NCI-H128 (cell line): ENCODE data around the gene FNDC3B.

ENCODE experiments used
- DNase-seq: peaks from one replicate; lab custom pipeline; 2025; ENCODE audit not compliant: unreplicated experiment; lab: John Stamatoyannopoulos, UW

FNDC3B gene

DNA sequence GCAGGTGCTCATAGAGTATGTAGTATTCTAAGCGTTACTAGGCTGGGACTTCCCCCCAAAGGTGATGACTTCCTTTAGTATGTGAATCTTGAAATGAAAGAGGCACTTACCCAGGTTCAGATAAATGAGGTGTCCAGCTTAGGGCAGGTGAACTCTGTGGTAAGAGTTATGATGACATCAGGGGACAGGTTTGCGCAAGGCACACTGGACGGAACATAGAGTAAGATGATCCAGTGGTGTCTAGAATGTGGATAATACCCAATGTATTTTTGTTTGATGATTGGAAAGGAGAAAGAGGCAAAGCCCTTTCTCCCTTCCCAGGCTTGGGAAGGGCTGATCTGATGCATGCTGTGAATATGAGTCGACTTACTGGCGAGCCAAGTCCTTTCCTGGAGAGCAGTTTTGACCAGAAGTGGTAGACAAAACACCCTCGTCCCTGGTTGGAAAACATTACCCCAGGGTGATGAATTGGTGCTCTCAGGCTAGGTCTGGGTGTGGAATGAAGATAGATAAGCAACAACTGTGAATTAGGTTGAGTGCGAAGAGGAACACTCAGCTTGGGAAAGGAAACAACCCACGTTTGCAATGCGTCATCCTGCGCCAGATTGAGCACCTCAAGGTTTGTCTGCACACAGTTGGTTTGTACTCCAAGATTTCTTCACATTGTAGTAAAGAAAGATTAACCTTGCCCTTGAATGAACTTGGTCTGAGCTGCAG, 284.7 kb downstream of the FNDC3B start:
- no peak for DNase-seq

DNA sequence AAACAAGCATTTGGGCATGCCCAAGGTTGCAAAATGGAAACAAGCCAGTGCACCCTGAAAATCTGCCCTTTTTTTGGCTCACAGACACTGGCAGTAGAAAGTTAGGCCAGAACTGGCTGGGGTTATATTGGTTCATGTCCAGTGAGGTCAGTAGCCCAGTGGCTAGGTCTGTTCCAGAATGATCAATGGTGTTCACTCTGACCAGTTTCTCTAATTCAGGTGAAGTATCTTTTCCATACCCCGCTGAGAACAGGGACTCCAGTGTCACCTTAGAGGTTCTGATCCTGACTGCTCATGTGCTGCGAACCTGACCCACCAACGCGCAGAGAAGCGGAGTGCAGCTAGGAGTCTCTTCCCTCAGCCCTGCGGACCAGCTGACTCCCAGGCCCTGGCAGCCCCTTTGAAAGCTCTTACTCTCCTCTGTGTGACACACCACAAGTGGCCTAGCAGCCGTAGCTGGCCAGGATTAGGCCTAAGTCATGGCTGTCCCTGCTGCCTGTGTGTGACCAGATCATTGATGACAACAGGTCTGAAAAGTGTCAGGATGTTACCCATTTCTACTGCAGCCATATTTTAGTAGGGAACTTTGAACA, 285.3 kb downstream of the FNDC3B start:
- DNase-seq = no peak

DNA sequence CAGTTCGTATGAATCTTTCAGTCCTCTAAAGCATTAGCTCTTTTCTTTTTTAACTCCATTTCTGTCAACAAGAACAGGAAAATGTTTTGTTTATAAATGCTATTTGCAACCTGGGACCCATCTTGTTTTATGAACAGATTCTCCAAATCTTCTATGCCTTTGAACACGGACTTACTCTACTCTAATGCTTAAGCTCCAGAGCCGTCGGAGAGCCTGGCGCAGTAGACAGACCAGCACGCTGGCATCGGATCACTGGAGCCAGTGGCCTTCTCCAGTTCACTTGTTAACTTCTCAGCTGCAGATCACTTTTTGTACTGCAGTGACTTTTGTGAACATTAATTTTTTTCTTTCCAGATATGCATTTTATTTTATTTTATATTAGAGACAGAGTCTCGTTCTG, 286.1 kb downstream of the FNDC3B start:
- no peak for DNase-seq

- no peak for DNase-seq
Measured at GRCh38 chr3:172326993-172327392, 287.6 kb downstream of the FNDC3B start.

DNA sequence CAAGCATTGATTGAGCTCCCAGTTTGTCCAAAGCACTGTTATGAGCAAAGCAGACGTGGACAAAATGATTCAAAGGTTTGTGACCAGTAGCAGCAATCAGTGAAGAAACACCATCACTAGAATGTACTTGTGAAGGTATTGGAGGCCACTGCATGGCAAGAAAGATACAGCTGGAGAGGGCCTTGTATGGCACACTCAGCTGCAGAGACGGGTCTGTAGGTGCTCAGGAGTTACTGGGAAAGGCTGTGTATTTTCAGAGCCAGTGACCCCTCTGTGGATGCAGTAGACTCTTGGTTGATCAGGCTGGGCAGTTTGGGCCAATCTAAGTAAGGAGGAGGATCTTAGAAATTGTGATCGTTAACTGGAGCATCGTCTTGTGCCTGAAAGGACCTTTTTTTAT, 288.9 kb downstream of the FNDC3B start:
- DNase-seq = no peak

- DNase-seq = no peak
Measured at GRCh38 chr3:172329070-172329469, 289.7 kb downstream of the FNDC3B start.

GRCh38 chr3:172330413-172330812, 291.0 kb downstream of the FNDC3B start:
- DNase-seq = no peak

GRCh38 chr3:172332256-172333041, 293.1 kb downstream of the FNDC3B start:
- peak; percentile 43 for DNase-seq

GRCh38 chr3:172333042-172333377, 293.6 kb downstream of the FNDC3B start:
- no peak for DNase-seq

- DNase-seq = no peak
Measured at GRCh38 chr3:172333692-172334457, 294.5 kb downstream of the FNDC3B start.

DNA sequence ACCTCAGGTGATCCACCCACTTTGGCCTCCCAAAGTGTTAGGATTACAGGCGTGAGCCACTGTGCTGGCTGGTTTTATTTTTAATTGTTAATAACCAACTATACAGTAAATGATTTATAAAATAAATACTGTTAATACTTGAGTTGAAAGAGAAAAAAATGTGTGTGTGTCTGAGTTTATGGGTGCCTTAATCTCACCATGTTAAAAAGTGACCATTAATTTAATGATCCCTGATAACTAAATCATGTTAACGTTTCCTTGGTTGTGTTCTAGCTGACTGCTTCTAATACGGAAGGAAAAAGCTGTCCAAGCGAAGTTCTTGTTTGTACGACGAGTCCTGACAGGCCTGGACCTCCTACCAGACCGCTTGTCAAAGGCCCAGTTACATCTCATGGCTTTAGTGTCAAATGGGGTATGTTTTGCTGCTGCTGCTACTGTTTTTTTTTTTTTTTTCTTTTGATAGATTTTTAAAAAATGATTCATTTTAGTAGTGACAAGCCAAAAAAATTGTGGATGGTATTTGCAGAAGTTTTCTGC, 295.4 kb downstream of the FNDC3B start:
- DNase-seq = no peak

DNA sequence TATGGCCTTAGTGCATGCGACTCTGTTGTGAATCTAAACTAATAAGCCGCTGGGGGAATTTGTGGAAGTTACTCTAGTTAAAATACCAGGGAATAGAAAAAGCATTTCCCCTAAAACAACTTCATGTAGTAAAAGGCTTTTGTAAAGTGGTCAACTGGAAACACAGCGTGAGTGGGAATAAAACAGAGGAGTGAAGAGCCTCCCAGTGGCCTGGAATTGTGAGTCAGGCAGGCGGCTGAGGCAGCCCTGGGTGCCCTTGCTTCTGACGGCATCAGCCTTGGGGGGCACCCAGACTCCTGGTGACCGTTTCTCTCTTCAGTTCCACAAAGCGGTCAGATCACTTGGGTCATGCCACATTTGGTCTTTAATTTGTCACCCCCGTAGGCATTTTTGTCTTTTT, 300.5 kb downstream of the FNDC3B start:
- DNase-seq = no peak

GRCh38 chr3:172340583-172340982, 301.2 kb downstream of the FNDC3B start:
- DNase-seq = no peak

DNA sequence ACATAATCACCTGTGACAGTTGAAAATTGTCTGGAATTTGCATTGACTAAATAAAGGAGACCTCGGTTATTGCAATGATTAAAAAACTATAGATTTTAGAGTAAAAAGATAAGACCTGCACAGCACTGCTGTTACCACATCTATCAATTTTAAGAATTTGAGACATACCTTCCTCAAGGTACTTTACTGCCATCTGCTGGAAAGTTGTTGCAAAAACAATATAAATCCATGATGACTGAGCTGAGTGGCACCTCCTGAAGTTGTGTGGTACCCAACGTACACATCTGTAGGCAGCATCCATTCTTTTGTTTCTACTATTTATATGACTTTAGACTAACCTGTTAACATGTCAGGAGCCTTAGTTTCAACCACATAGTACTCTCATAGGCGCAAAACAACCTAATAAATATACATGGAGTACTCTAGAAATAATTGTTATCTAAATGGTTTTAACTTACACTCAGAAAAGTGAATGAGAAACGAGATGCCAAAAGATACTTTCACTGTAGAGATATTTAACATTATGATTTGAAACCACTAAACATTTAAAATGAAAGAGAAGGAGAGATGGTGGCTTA, 302.2 kb downstream of the FNDC3B start:
- DNase-seq = peak; percentile 31

- DNase-seq = no peak
Measured at GRCh38 chr3:172342097-172342659, 302.8 kb downstream of the FNDC3B start.

DNA sequence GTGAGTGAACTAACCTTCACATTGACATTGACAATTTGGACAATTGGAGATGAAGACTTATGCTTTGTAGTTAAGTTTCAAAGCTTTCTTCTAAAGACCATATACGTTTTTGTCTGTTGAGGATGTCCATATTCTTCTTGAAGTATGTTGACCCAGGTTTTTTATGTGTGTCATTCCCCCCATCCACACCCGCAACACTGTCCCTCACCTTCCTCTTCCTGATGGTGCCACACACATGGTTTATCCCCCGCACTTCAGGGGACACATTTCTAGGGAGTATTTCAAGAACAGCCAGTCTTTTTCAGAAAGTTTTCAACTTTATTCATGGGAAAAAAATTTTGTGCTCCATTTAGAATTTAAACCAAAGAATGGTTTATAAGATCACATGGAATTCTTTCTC, 303.7 kb downstream of the FNDC3B start:
- DNase-seq = no peak

DNA sequence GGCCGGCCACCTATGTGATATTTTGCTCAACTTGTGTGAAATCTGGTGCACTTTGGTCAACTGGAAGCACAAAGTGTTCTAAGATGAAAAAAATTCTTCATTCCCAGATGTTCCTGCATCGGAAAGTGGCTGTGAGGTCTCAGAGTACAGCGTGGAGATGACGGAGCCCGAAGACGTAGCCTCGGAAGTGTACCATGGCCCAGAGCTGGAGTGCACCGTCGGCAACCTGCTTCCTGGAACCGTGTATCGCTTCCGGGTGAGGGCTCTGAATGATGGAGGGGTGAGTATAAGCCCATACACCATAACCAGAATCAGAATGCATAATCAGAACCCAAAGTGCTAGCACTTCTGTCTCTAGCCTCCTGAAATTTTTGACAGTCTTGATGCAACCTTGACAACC, 304.6 kb downstream of the FNDC3B start:
- DNase-seq = no peak

DNA sequence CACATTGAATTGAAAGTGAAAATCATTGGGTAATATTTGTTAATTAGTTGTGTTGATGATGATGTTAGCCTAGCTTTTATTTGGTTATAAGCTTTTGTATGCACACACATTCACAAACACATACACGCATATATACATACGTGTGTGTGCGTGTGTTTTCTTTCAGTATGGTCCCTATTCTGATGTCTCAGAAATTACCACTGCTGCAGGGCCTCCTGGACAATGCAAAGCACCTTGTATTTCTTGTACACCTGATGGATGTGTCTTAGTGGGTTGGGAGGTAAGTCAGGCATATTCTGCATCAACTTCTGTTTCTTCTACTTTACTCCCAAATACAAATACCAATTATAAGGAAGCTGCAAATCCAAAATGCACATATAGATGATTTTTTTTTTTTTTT, 306.8 kb downstream of the FNDC3B start:
- DNase-seq = no peak

DNA sequence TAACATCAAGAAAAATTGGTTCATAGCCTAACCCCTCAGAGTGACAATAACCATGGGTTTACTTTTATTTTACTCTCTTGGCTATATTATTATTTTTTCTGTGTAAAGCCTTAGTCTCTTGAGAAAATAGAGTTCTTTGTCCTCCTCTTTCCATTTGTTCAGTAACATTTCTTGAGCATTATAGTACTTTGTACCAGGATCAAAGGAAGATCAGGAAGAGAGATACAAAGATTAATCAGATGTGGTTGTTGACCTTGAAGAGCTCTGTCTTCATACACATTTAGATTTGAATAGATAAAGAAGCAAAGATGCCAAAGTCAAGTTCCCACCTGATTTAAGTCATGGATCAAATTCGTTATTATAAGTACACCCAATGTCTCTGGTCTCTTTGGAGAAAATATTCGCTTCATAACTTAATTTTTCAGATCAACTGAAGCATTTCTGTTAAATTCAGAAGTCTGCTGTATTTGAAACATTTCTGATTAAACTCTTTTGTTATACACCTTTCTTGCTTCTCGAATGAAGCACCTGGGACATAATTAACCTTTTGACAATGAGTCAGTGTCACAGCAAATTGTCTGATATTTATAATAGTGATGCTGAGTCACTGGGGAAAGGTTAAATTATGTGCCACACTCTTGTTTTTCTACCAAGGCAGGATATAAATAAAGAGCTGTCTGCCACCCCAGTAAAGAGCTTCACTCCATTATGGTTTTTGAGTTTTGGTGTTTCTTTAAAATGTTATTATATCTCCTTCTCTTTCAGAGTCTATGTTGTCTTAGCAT, 308.7 kb downstream of the FNDC3B start:
- no peak for DNase-seq
